GM12801 (cell line): Measurements from ENCODE around the gene PARD3.

Source experiments
- CTCF ChIP-seq: IDR thresholded peaks from one replicate; pipeline ENCODE4 v1.5.1; 2011; ENCODE audit warnings: control low read depth; ENCODE audit not compliant: insufficient read length; ENCODE audit errors: extremely low read depth

Gene PARD3

GRCh38 chr10:34260904-34261303, 554.2 kb downstream of the PARD3 start:
- no peak for TF ChIP-seq CTCF

GRCh38 chr10:34256216-34256615, 558.9 kb downstream of the PARD3 start:
- no peak for TF ChIP-seq CTCF

DNA sequence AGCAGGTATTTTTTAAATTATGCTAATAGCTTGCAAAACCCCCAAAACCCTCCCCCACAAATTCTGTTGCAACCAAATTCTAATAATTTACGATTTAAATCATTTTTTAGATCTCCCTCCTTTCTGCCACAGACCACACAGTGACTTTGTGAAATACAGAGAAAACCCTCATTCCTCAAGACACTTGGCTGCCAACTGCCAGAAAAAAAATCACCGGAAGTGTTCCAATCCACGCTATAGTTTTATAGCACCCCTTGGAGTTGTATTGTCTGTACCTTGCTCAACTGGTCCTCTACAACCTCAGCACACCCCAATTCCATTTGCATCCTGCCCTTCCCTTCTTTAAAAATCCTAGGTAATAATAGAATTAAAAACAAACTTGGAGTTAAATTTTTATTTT, 560.1 kb downstream of the PARD3 start:
- TF ChIP-seq CTCF, result no peak

DNA sequence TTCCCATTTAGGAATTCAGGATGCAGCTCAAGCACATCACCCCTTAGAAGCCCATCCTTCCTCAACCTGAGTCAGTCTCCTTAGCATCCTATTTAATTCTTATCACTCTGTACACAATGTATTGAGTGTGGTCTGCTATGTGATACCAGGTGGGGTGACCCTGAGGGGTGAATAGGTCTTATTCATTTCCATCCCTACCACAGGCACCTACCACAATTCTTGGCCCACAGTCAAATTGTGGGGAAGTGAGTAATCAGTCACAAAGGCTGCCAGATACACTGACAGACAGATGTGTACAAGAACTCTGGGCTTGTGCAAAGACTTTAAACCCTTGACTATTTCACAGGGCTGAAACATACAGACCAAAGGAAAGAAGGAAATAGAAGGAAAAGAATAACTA, 560.5 kb downstream of the PARD3 start:
- TF ChIP-seq CTCF, result no peak

- TF ChIP-seq CTCF, result no peak
These were observed 563.0 kb downstream of the PARD3 start for GRCh38 chr10:34252111-34252510.

- TF ChIP-seq CTCF, result no peak
These were observed 563.9 kb downstream of the PARD3 start for GRCh38 chr10:34251177-34251576.

- no peak for TF ChIP-seq CTCF
These were observed 564.4 kb downstream of the PARD3 start for GRCh38 chr10:34250722-34251121.

DNA sequence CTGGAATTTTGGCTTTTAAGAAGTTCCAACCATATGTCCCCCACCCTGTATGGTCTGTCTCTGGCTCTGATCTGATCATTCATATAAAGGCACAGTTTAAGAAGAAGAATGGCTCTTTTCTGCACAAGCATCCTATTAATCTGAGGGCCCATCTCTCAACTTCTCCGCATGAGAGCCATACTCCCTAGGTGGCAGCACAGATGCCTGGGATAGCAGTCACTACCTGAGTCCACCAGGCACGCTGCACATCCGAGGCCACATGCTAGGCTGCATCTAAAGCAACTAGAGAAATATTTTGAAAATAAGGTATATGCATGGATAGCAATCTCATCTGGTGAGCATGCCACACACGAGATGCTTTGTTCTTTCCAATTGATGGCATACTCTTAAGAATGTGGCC, 565.5 kb downstream of the PARD3 start:
- no peak for TF ChIP-seq CTCF
